ENCODE results near the gene SCN9A. TPM values are rescaled to one million over a fixed set of nuclear protein-coding genes. Genes with fewer than 3 reads are reported as not detected.

SCN9A gene
- total and polyA plus RNA-seq, 2 of the 8 experiments (the other 6 are each of a cell fraction or from before 2014, with no cell fraction given): 1.6 to 6.2 TPM

DNA sequence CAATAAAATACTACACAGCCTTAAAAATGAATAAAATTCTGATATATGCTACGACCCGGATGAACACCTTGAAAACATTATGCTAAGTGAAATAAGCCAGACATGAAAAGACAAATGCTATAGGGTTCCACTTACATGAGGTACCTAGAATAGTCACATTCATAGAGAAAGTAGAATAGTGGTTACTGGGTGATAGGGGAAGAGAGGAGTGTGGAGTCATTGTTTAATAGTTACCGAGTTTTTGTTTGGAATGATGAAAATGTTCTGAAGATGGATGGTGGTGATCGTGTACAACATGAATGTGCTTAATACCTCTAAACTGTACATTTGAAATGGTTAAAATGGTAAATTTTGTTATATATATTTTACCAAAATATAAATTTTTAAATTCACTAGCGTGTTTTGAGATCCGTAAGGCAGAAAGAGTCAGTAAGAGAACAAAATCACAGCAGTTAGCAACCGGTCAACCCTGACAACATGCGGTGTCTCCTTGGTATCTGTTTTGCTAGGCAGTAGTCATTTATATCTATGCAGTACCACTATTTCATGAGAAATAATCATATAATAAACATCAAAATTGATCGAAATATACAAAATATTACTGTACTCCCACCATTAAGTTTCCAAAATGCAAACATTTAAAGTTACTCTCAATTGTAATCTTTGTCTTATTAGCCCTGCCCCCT lies 11.1 kb downstream of the SCN9A start:
- CTCF ChIA-PET (ENCODE audit: partially characterized antibody): interaction anchor here (1.4 kb wide), 1 partner anchor 18 kb away, joined by 6 read pairs; no protein-coding TSS in a partner anchor
- 89% methylated on average over 9 of the region's 9 CpGs; no CpG with 5 or more reads in 1 of the 2 experiments for WGBS, 2 experiments (ENCODE audit: extremely low coverage in 1 of 2, insufficient coverage in 1 of 2, insufficient read length in 1 of 2, insufficient replicate concordance in 2 of 2, low coverage in 1 of 2, low lambda C conversion rate in 2 of 2, missing lambda C conversion rate in 1 of 2)

More for the DNA sequence above, 11.1 kb downstream of the SCN9A start:
- H3K36me3 ChIP-seq (ENCODE audit: control insufficient read depth in 2 of 4, insufficient read depth in 4 of 4, low read length in 3 of 4): no peaks in the 10 kb centered on the region
- no peak overlapping the region for H3K56ac ChIP-seq (replicated peaks; ENCODE audit: insufficient read length, low read depth, low read length)
- no peak overlapping the region for H2BK20ac ChIP-seq (ENCODE audit: low read length)
- H3K23ac ChIP-seq (ENCODE audit: insufficient read length): no peak overlapping the region
- no peak overlapping the region for H3K14ac ChIP-seq (ENCODE audit: insufficient read length)
- H3K9me3 ChIP-seq (ENCODE audit: insufficient read depth in 2 of 2, low read depth in 1 of 2, low read length in 1 of 2): no peaks in the 10 kb centered on the region
- H3K23me2 ChIP-seq (ENCODE audit: low read depth, low read length): no peaks in the 10 kb centered on the region
- no peak overlapping the region for H3K27ac ChIP-seq (ENCODE audit: low read depth, low read length)
- H2BK15ac ChIP-seq (ENCODE audit: low read length): no peak overlapping the region
- no peak overlapping the region for H4K8ac ChIP-seq (ENCODE audit: extremely low read depth, insufficient read depth, low read length)
- FAIRE-seq (no peak), DNase-seq (ENCODE audit: low read depth in 1 of 2, low spot score in 2 of 2) (no peak)
- no peak overlapping the region for H4K91ac ChIP-seq (replicated peaks; ENCODE audit: insufficient read length, low read length)
- no peak overlapping the region for H3K4ac ChIP-seq (replicated peaks; ENCODE audit: insufficient read length, low read depth, low read length)
- POLR2A ChIA-PET (ENCODE audit: partially characterized antibody): no interaction called here
- H3K79me1 ChIP-seq (ENCODE audit: low read depth, low read length): no peaks in the 10 kb centered on the region
- H2BK12ac ChIP-seq (ENCODE audit: low read depth, low read length): no peak overlapping the region
- no peak overlapping the region for H2BK5ac ChIP-seq (ENCODE audit: low read depth, low read length)
- no peak overlapping the region for H3K18ac ChIP-seq (ENCODE audit: extremely low read depth, low read length)
- H3K9ac ChIP-seq (replicated peaks in 1 of 4; ENCODE audit: extremely low read depth in 1 of 4, low read depth in 3 of 4, low read length in 3 of 4): no peak overlapping the region
- H3K27me3 ChIP-seq (replicated peaks in 1 of 4; ENCODE audit: control insufficient read depth in 3 of 4, extremely low read depth in 1 of 4, insufficient read depth in 3 of 4, low read length in 3 of 4): no peaks in the 10 kb centered on the region
- no peak overlapping the region for H2AK5ac ChIP-seq (ENCODE audit: low read depth, low read length)
- H2AFZ ChIP-seq (ENCODE audit: low read length): no peak overlapping the region
- no peaks in the 10 kb centered on the region for H3K4me1 ChIP-seq (replicated peaks in 1 of 4; ENCODE audit: control insufficient read depth in 3 of 4, insufficient read depth in 4 of 4, low read length in 3 of 4)
- no peak overlapping the region for H4K5ac ChIP-seq (ENCODE audit: insufficient read length, low read depth, low read length)
- no peak overlapping the region for H3K4me2 ChIP-seq (ENCODE audit: insufficient read depth in 1 of 2, low read depth in 2 of 2, low read length in 2 of 2)
- H4K20me1 ChIP-seq (replicated peaks in 1 of 2; ENCODE audit: control insufficient read depth in 1 of 2, insufficient read depth in 2 of 2, low read length in 2 of 2): no peaks in the 10 kb centered on the region
- no peaks in the 10 kb centered on the region; a peak in 1 of 4 replicates for H3K79me2 ChIP-seq (ENCODE audit: control insufficient read depth in 1 of 2, insufficient read depth in 2 of 2, low read length in 2 of 2)
- H2BK120ac ChIP-seq (replicated peaks; ENCODE audit: low read depth, low read length): no peak overlapping the region
- no peak overlapping the region for H3K4me3 ChIP-seq (ENCODE audit: extremely low read depth in 1 of 4, insufficient read depth in 2 of 4, low read depth in 3 of 4, low read length in 4 of 4)

Measured in H1 (cell line).